Measurements from ENCODE around the gene DUS3L. TPM values are rescaled to one million over a fixed set of nuclear protein-coding genes. Genes with fewer than 3 reads are reported as not detected.
A peak's percentile ranks its signal among the peaks of the same experiment; 100 is the strongest.

The DUS3L gene
- total RNA-seq, 1 experiment from 2014 or later: 39.3 TPM

DNA sequence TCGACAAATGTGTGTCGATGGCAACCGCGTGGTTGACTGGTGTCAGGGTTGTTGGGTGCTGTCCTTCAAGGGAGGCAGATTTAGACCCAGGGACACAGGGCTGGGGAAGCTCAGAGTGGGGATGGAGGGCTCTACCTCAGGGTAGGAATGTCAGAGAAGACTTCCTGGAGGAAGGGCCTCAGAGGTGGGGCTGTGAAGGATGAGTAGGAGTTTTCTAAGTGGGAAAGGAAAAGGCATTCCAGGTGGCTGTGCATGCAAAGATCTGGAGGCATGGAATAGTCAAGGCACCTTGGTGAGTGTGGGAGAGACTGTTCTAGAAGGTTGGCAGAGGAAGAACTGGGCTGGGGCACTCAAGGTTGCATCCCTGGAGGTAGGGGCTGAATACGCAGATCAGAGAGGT is 15.9 kb upstream of the DUS3L start:
- no peak for TF ChIP-seq RORB (CRISPR knock-in tag; IDR thresholded peaks at IDR 0.05)
- TF ChIP-seq TEAD1 (CRISPR knock-in tag; IDR thresholded peaks at IDR 0.05): no peak
- TF ChIP-seq, protein P1, sequence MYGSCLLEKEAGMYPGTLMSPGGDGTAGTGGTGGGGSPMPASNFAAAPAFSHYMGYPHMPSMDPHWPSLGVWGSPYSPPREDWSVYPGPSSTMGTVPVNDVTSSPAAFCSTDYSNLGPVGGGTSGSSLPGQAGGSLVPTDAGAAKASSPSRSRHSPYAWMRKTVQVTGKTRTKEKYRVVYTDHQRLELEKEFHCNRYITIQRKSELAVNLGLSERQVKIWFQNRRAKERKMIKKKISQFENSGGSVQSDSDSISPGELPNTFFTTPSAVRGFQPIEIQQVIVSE (CRISPR knock-in tag; IDR thresholded peaks at IDR 0.05; ENCODE audit: borderline replicate concordance): no peak
- no peak for TF ChIP-seq TEAD4 (CRISPR knock-in tag; IDR thresholded peaks at IDR 0.05)
- TF ChIP-seq MYBL2 (CRISPR knock-in tag; IDR thresholded peaks at IDR 0.05): no peak
- TF ChIP-seq KAT7 (CRISPR knock-in tag; IDR thresholded peaks at IDR 0.05; ENCODE audit: borderline replicate concordance): no peak
- TF ChIP-seq, protein P2, sequence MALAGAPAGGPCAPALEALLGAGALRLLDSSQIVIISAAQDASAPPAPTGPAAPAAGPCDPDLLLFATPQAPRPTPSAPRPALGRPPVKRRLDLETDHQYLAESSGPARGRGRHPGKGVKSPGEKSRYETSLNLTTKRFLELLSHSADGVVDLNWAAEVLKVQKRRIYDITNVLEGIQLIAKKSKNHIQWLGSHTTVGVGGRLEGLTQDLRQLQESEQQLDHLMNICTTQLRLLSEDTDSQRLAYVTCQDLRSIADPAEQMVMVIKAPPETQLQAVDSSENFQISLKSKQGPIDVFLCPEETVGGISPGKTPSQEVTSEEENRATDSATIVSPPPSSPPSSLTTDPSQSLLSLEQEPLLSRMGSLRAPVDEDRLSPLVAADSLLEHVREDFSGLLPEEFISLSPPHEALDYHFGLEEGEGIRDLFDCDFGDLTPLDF (CRISPR knock-in tag; IDR thresholded peaks at IDR 0.05): no peak
- TF ChIP-seq SMAD4 (CRISPR knock-in tag; IDR thresholded peaks at IDR 0.05): no peak
- TF ChIP-seq ZNF423 (CRISPR knock-in tag; IDR thresholded peaks at IDR 0.05): no peak
- TF ChIP-seq ZNF121 (CRISPR knock-in tag; IDR thresholded peaks at IDR 0.05): no peak
- no peak for TF ChIP-seq SP1 (CRISPR knock-in tag; conservative IDR thresholded peaks at IDR 0.05)
- no peak for TF ChIP-seq FOXK1 (CRISPR knock-in tag; IDR thresholded peaks at IDR 0.05)
- TF ChIP-seq EMX1 (CRISPR knock-in tag; IDR thresholded peaks at IDR 0.05): no peak
- TF ChIP-seq FOXP1 (CRISPR knock-in tag; IDR thresholded peaks at IDR 0.05; ENCODE audit: borderline replicate concordance): no peak
- POLR2A ChIA-PET: interaction anchor here (1.0 kb wide), 1 partner anchor 21 kb away, joined by 4 read pairs; no protein-coding TSS in a partner anchor
- H3K4me1 Mint-ChIP-seq: peaks cover 12% of the 10 kb centered on the region
- no peaks in the 10 kb centered on the region for H3K36me3 Mint-ChIP-seq
- CTCF ChIA-PET: interaction anchor here (0.5 to 4.1 kb wide), 11 partner anchors 9 to 866 kb away, joined by 3 to 19 read pairs (median 5); partner anchors contain the start of gene VMAC
- ATAC-seq (no peak), DNase-seq (ENCODE audit: low spot score) (no peak)
- H3K27me3 Mint-ChIP-seq (ENCODE audit: low read depth): peaks cover 33% of the 10 kb centered on the region
- H3K27ac Mint-ChIP-seq: no peak overlapping the region
- no peaks in the 10 kb centered on the region for H3K9me3 Mint-ChIP-seq
- H3K4me3 Mint-ChIP-seq: no peak overlapping the region

DNA sequence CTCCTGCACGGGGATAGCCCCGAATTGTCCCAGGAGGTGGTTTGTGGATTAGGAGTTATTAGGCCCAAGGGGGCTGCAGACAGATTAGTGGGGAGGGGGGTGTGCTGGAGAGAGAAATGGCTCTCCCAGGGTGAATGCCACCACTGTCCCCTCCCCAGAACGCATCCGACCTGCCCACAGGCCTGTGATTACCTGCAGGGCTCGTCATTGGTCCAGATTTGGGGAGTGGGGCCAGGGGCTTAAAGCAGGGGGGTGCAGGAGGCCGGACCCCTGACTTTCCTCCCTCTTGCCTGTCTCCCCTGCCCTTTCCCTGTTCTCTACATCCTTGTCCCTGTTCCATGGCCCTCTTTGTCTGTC is 15.1 kb upstream of the DUS3L start:
- H3K27ac Mint-ChIP-seq: no peak overlapping the region

More for the DNA sequence above, 15.1 kb upstream of the DUS3L start:
- CTCF ChIA-PET: interaction anchor here (0.9 to 4.1 kb wide), 6 partner anchors 16 to 216 kb away, joined by 5 to 19 read pairs (median 8); no protein-coding TSS in a partner anchor
- Mint-ChIP-seq H3K4me1 (peaks cover 13% of the 10 kb centered on the region), H3K4me3 (peak overlapping the region; percentile 68), H3K27me3 (ENCODE audit: low read depth) (peaks cover 39% of the 10 kb centered on the region), H3K9me3 (no peaks in the 10 kb centered on the region), H3K36me3 (no peaks in the 10 kb centered on the region)
- TF ChIP-seq JAZF1 (CRISPR knock-in tag; IDR thresholded peaks at IDR 0.05) (no peak), ZNF263 (CRISPR knock-in tag; IDR thresholded peaks at IDR 0.05; ENCODE audit: low read depth) (no peak), NFE2L1 (CRISPR knock-in tag; IDR thresholded peaks at IDR 0.05) (no peak), ZNF138 (CRISPR knock-in tag; conservative IDR thresholded peaks at IDR 0.05) (no peak), RORB (CRISPR knock-in tag; IDR thresholded peaks at IDR 0.05) (no peak), ZNF416 (CRISPR knock-in tag; IDR thresholded peaks at IDR 0.05) (no peak), SMAD3 (CRISPR knock-in tag; IDR thresholded peaks at IDR 0.05; ENCODE audit: borderline replicate concordance) (no peak), ETV6 (CRISPR knock-in tag; IDR thresholded peaks at IDR 0.05) (no peak), CREB1 (CRISPR knock-in tag; IDR thresholded peaks at IDR 0.05) (no peak), ELF4 (CRISPR knock-in tag; IDR thresholded peaks at IDR 0.05; ENCODE audit: low read depth) (no peak), FOXK1 (CRISPR knock-in tag; IDR thresholded peaks at IDR 0.05) (no peak)
- TF ChIP-seq, protein P3, sequence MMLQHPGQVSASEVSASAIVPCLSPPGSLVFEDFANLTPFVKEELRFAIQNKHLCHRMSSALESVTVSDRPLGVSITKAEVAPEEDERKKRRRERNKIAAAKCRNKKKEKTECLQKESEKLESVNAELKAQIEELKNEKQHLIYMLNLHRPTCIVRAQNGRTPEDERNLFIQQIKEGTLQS (CRISPR knock-in tag; conservative IDR thresholded peaks at IDR 0.05): no peak
- TF ChIP-seq, protein P4, sequence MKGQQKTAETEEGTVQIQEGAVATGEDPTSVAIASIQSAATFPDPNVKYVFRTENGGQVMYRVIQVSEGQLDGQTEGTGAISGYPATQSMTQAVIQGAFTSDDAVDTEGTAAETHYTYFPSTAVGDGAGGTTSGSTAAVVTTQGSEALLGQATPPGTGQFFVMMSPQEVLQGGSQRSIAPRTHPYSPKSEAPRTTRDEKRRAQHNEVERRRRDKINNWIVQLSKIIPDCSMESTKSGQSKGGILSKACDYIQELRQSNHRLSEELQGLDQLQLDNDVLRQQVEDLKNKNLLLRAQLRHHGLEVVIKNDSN (CRISPR knock-in tag; IDR thresholded peaks at IDR 0.05): no peak
- TF ChIP-seq, protein P5, sequence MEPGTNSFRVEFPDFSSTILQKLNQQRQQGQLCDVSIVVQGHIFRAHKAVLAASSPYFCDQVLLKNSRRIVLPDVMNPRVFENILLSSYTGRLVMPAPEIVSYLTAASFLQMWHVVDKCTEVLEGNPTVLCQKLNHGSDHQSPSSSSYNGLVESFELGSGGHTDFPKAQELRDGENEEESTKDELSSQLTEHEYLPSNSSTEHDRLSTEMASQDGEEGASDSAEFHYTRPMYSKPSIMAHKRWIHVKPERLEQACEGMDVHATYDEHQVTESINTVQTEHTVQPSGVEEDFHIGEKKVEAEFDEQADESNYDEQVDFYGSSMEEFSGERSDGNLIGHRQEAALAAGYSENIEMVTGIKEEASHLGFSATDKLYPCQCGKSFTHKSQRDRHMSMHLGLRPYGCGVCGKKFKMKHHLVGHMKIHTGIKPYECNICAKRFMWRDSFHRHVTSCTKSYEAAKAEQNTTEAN (CRISPR knock-in tag; IDR thresholded peaks at IDR 0.05): no peak
- TF ChIP-seq, protein P6, sequence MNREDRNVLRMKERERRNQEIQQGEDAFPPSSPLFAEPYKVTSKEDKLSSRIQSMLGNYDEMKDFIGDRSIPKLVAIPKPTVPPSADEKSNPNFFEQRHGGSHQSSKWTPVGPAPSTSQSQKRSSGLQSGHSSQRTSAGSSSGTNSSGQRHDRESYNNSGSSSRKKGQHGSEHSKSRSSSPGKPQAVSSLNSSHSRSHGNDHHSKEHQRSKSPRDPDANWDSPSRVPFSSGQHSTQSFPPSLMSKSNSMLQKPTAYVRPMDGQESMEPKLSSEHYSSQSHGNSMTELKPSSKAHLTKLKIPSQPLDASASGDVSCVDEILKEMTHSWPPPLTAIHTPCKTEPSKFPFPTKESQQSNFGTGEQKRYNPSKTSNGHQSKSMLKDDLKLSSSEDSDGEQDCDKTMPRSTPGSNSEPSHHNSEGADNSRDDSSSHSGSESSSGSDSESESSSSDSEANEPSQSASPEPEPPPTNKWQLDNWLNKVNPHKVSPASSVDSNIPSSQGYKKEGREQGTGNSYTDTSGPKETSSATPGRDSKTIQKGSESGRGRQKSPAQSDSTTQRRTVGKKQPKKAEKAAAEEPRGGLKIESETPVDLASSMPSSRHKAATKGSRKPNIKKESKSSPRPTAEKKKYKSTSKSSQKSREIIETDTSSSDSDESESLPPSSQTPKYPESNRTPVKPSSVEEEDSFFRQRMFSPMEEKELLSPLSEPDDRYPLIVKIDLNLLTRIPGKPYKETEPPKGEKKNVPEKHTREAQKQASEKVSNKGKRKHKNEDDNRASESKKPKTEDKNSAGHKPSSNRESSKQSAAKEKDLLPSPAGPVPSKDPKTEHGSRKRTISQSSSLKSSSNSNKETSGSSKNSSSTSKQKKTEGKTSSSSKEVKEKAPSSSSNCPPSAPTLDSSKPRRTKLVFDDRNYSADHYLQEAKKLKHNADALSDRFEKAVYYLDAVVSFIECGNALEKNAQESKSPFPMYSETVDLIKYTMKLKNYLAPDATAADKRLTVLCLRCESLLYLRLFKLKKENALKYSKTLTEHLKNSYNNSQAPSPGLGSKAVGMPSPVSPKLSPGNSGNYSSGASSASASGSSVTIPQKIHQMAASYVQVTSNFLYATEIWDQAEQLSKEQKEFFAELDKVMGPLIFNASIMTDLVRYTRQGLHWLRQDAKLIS (CRISPR knock-in tag; IDR thresholded peaks at IDR 0.05; ENCODE audit: borderline replicate concordance): no peak
- TF ChIP-seq, protein P1 (CRISPR knock-in tag; IDR thresholded peaks at IDR 0.05; ENCODE audit: borderline replicate concordance): no peak
- ATAC-seq: no peak; the same call in 1 of the 2 replicates
- POLR2A ChIA-PET: interaction anchor here (1.0 kb wide), 1 partner anchor 22 kb away, joined by 4 read pairs; no protein-coding TSS in a partner anchor
- no peak for DNase-seq (ENCODE audit: low spot score)

Data from WTC11 (cell line).